HG03439 (cell line): Measurements from ENCODE around the gene GRIK4.

ENCODE experiments used
- ATAC-seq: cut with Tn5 transposase; IDR thresholded peaks from one replicate; pipeline ENCODE4 v1.9.1; 2021; ENCODE audit warnings: mild to moderate bottlenecking, moderate library complexity; ENCODE audit not compliant: unreplicated experiment

Gene GRIK4

GRCh38 chr11:120546312-120547205 is 35.0 kb downstream of the GRIK4 start:
- no peak for ATAC-seq

- ATAC-seq, result no peak
These were observed 35.8 kb downstream of the GRIK4 start for GRCh38 chr11:120547316-120547715.

GRCh38 chr11:120547811-120548681 is 36.5 kb downstream of the GRIK4 start:
- ATAC-seq, result no peak

GRCh38 chr11:120548682-120549209 is 37.2 kb downstream of the GRIK4 start:
- ATAC-seq, result no peak

- no peak for ATAC-seq
These were observed 37.8 kb downstream of the GRIK4 start for GRCh38 chr11:120549346-120549745.

GRCh38 chr11:120550007-120550406 is 38.5 kb downstream of the GRIK4 start:
- ATAC-seq, result no peak

GRCh38 chr11:120551191-120551590 is 39.6 kb downstream of the GRIK4 start:
- no peak for ATAC-seq

GRCh38 chr11:120554766-120555432 is 43.4 kb downstream of the GRIK4 start:
- ATAC-seq, result no peak

- no peak for ATAC-seq
These were observed 43.9 kb downstream of the GRIK4 start for GRCh38 chr11:120555433-120555773.

GRCh38 chr11:120556797-120557196 is 45.2 kb downstream of the GRIK4 start:
- ATAC-seq, result no peak

- ATAC-seq, result no peak
These were observed 47.3 kb downstream of the GRIK4 start for GRCh38 chr11:120558744-120559431.

GRCh38 chr11:120561286-120561685 is 49.7 kb downstream of the GRIK4 start:
- ATAC-seq, result no peak

- no peak for ATAC-seq
These were observed 51.4 kb downstream of the GRIK4 start for GRCh38 chr11:120562806-120563425.

GRCh38 chr11:120563703-120564572 is 52.4 kb downstream of the GRIK4 start:
- ATAC-seq, result no peak

- peak; percentile 64 for ATAC-seq
These were observed 53.2 kb downstream of the GRIK4 start for GRCh38 chr11:120564573-120565311.

GRCh38 chr11:120565466-120566155 is 54.1 kb downstream of the GRIK4 start:
- ATAC-seq, result no peak

- no peak for ATAC-seq
These were observed 54.6 kb downstream of the GRIK4 start for GRCh38 chr11:120566176-120566575.
